HepG2 (cell line): ENCODE measurements around the gene FGFR2. TPM values are rescaled to one million over a fixed set of nuclear protein-coding genes. Genes with fewer than 3 reads are reported as not detected.

Experiments
- ATAC-seq: fragments of 200-7000 bp; cut with Tn5 transposase; 3 replicates; pipeline ENCODE4 v1.9.1; 2020; ENCODE audit warnings: mild to moderate bottlenecking, moderate library complexity
- BruUV-seq: library from RNA; stranded (reverse); fragments of 400-500 nt; replicated peaks from 2 replicates; lab custom pipeline; 2021; lab: Mats Ljungman, UMichigan
- CTCF ChIA-PET: fragments of 300-600 bp; formaldehyde crosslinking; extraction: SDS; loops from one replicate; lab custom pipeline; 2021; ENCODE audit warnings: low total read pairs, inconsistent platforms, low intra/inter-chr PET ratio; lab: Yijun Ruan, JAX
- POLR2A ChIA-PET: fragments of 350-600 bp; sonication (Branson Sonifier 250); formaldehyde crosslinking; loops from one replicate; lab custom pipeline; 2020; ENCODE audit warnings: antibody characterized with exemption, inconsistent platforms; lab: Yijun Ruan, JAX
- DNase-seq: peaks from one replicate; pipeline ENCODE4 v3.0.0-alpha.2; 2015; ENCODE audit warnings: low spot score
- FAIRE-seq: peaks from 3 replicates; lab custom pipeline; 2011; peaks lifted over from hg19 to GRCh38; lab: Jason Lieb, UNC
- H2AFZ ChIP-seq: one replicate; pipeline ENCODE4 v1.6.1; 2011; ENCODE audit warnings: low read length, inconsistent platforms
- H3K27ac ChIP-seq: fragments of 300-600 bp; 3 replicates; pipeline ENCODE4 v1.8.0; 2011; ENCODE audit warnings: mixed run types, mild to moderate bottlenecking, mixed read lengths, low read length, inconsistent platforms; ENCODE audit not compliant: insufficient read depth; ENCODE audit errors: extremely low read length
- H3K27me3 ChIP-seq, 2 experiments: fragments of 200-600 bp in 1 of 2; 2 replicates in 1 of 2; 3 replicates in 1 of 2; pipeline versions ENCODE4 v1.6.0 to v1.8.0; 2011; ENCODE audit warnings: low read length in 2 of 2, mild to moderate bottlenecking in 2 of 2, moderate library complexity in 2 of 2, inconsistent platforms in 1 of 2; ENCODE audit not compliant: insufficient read depth in 2 of 2, control insufficient read depth in 1 of 2
- H3K36me3 ChIP-seq, 2 experiments: fragments of 200-600 bp in 1 of 2; replicated peaks in 1 of 2; 2 replicates in 1 of 2; 3 replicates in 1 of 2; pipeline versions ENCODE4 v1.5.1 to v1.8.0; 2011; ENCODE audit warnings: low read length in 2 of 2, inconsistent platforms in 1 of 2; ENCODE audit not compliant: insufficient read depth in 2 of 2, control insufficient read depth in 1 of 2
- H3K4me1 ChIP-seq: 2 replicates; pipeline ENCODE4 v1.5.1; 2012; ENCODE audit warnings: low read length, inconsistent platforms; ENCODE audit not compliant: insufficient read depth
- H3K4me2 ChIP-seq: 2 replicates; pipeline ENCODE4 v1.6.0; 2011; ENCODE audit warnings: low read depth, low read length, inconsistent platforms
- H3K4me3 ChIP-seq, 3 experiments: fragments of 200-600 bp in 1 of 3; sonication (generic), shearing (Covaris generic) in 1 of 3; replicated peaks in 1 of 3; 2 replicates each; pipeline ENCODE4 v1.5.1; 2011 to 2016; ENCODE audit warnings: low read length in 3 of 3, inconsistent platforms in 2 of 3, low read depth in 2 of 3, mild to moderate bottlenecking in 2 of 3, control low read depth in 1 of 3, mixed read lengths in 1 of 3; ENCODE audit not compliant: insufficient read depth in 1 of 3
- H3K79me2 ChIP-seq: one replicate; pipeline ENCODE4 v1.6.1; 2011; ENCODE audit warnings: low read length, inconsistent platforms; ENCODE audit not compliant: insufficient read depth
- H3K9ac ChIP-seq: 2 replicates; pipeline ENCODE4 v1.6.0; 2011; ENCODE audit warnings: mild to moderate bottlenecking, low read depth, low read length, inconsistent platforms; ENCODE audit not compliant: insufficient read depth
- H3K9me3 ChIP-seq: 2 replicates; pipeline ENCODE4 v1.5.1; 2012; ENCODE audit warnings: mild to moderate bottlenecking, low read length
- H4K20me1 ChIP-seq: 2 replicates; pipeline ENCODE4 v1.6.0; 2011; ENCODE audit warnings: inconsistent platforms, mild to moderate bottlenecking, low read length, moderate library complexity; ENCODE audit not compliant: insufficient read depth
- AHR ChIP-seq: IDR thresholded peaks from 2 replicates; pipeline ENCODE4 v1.6.1; 2018; ENCODE audit warnings: missing genetic modification reagents, missing compliant biosample characterization
- ATF7 ChIP-seq, 2 experiments: fragments of 450-650 bp in 1 of 2; sonication (generic) in 1 of 2; formaldehyde crosslinking in 1 of 2; IDR thresholded peaks; 2 replicates each; pipeline versions ENCODE4 v1.4.0 to v1.6.1; 2016 to 2020; ENCODE audit warnings: antibody characterized with exemption in 1 of 2, mild to moderate bottlenecking in 1 of 2, missing genetic modification reagents in 1 of 2
- HNF4A ChIP-seq: sonication (generic); formaldehyde crosslinking; IDR thresholded peaks from 2 replicates; pipeline ENCODE4 v1.4.0; 2020; ENCODE audit warnings: missing genetic modification reagents
- IRF2 ChIP-seq: IDR thresholded peaks from 2 replicates; pipeline ENCODE4 v1.6.1; 2018; ENCODE audit warnings: missing genetic modification reagents, missing compliant biosample characterization
- NAIF1 ChIP-seq: sonication (generic); formaldehyde crosslinking; IDR thresholded peaks from 2 replicates; pipeline ENCODE4 v1.5.0; 2020; ENCODE audit warnings: mild to moderate bottlenecking, missing genetic modification reagents, borderline replicate concordance
- NKX3-1 ChIP-seq: sonication (generic); formaldehyde crosslinking; IDR thresholded peaks from 2 replicates; pipeline ENCODE4 v1.5.0; 2020; ENCODE audit warnings: missing genetic modification reagents
- PHF21A ChIP-seq: sonication (generic); formaldehyde crosslinking; IDR thresholded peaks from 2 replicates; pipeline ENCODE4 v1.5.0; 2020; ENCODE audit warnings: mild to moderate bottlenecking, missing genetic modification reagents
- RFXANK ChIP-seq: IDR thresholded peaks from 2 replicates; pipeline ENCODE4 v1.6.1; 2016
- SP1 ChIP-seq, 2 experiments: fragments of 450-650 bp in 1 of 2; sonication (generic) in 1 of 2; formaldehyde crosslinking in 1 of 2; IDR thresholded peaks; 2 replicates each; pipeline versions ENCODE4 v1.4.0 to v1.6.1; 2016 to 2020; ENCODE audit warnings: missing genetic modification reagents in 1 of 2
- STAG1 ChIP-seq: sonication (generic); formaldehyde crosslinking; IDR thresholded peaks from 2 replicates; pipeline ENCODE4 v1.4.0; 2020; ENCODE audit warnings: missing genetic modification reagents
- WIZ ChIP-seq: sonication (generic); formaldehyde crosslinking; IDR thresholded peaks from 2 replicates; pipeline ENCODE4 v1.5.1; 2020; ENCODE audit warnings: mild to moderate bottlenecking, missing genetic modification reagents
- ZBTB42 ChIP-seq: sonication (generic); formaldehyde crosslinking; IDR thresholded peaks from 2 replicates; pipeline ENCODE4 v1.5.0; 2020; ENCODE audit warnings: mild to moderate bottlenecking, missing genetic modification reagents
- ZNF563 ChIP-seq: sonication (generic); formaldehyde crosslinking; IDR thresholded peaks from 2 replicates; pipeline ENCODE4 v1.8.0; 2022; ENCODE audit warnings: mild to moderate bottlenecking, moderate library complexity, missing genetic modification reagents
- ZNF574 ChIP-seq: sonication (generic); formaldehyde crosslinking; IDR thresholded peaks from 2 replicates; pipeline ENCODE4 v1.4.0; 2020; ENCODE audit warnings: missing genetic modification reagents
- ZNF737 ChIP-seq: sonication (generic); formaldehyde crosslinking; IDR thresholded peaks from 2 replicates; pipeline ENCODE4 v1.5.0; 2020; ENCODE audit warnings: missing genetic modification reagents, mild to moderate bottlenecking, borderline replicate concordance
- WGBS: methylation state at CpG from one replicate; pipeline ENCODE4 v1.1.6; 2017; ENCODE audit warnings: low lambda C conversion rate; 5-methylcytosine and 5-hydroxymethylcytosine counted together
- in situ Hi-C: cut with HindIII; loops from 2 replicates; pipeline ENCODE4 v1.10.0; 2017; ENCODE audit warnings: low pct_unique_long_range_greater_than_20kb; ENCODE audit not compliant: extremely low pct_ligation_motif_present
- intact Hi-C: fragments of 100-400 bp; cut with micrococcal nuclease; formaldehyde crosslinking; loops from one replicate; pipeline ENCODE4 v1.10.0; 2022; ENCODE audit not compliant: unreplicated experiment
- polyA plus RNA-seq, 8 experiments: library from polyadenylated mRNA; depleted of rRNA in 3 of 8; stranded (reverse) in 7 of 8; unstranded in 1 of 8; fragments of >200 nt; fragmentation: Illumina TruSeq in 4 of 8; extraction: Trizol in 4 of 8; gene quantifications; 2 replicates each; pipeline versions ENCODE4 v1.2.1 to v1.2.3, GENCODE V29; 2011 to 2016; ENCODE audit warnings: low read depth in 4 of 8, missing spikeins in 1 of 8, mixed read lengths in 1 of 8; ENCODE audit not compliant: insufficient read depth in 1 of 8
- total RNA-seq, 5 experiments: library from RNA; depleted of rRNA; stranded (reverse); fragments of >200 nt; fragmentation: Illumina TruSeq; extraction: Trizol; gene quantifications; 2 replicates each; pipeline ENCODE4 v1.2.3, GENCODE V29; 2016; ENCODE audit warnings: low read depth in 1 of 5
- TF ChIP-seq, protein P1 (sequence below): sonication (generic); formaldehyde crosslinking; IDR thresholded peaks from 2 replicates; pipeline ENCODE4 v1.5.0; 2020; ENCODE audit warnings: mild to moderate bottlenecking, missing genetic modification reagents, borderline replicate concordance

The FGFR2 gene
- total and polyA plus RNA-seq, 2 of the 13 experiments (the other 11 are each of a cell fraction or from before 2014, with no cell fraction given): 1.6 to 2.6 TPM

DNA sequence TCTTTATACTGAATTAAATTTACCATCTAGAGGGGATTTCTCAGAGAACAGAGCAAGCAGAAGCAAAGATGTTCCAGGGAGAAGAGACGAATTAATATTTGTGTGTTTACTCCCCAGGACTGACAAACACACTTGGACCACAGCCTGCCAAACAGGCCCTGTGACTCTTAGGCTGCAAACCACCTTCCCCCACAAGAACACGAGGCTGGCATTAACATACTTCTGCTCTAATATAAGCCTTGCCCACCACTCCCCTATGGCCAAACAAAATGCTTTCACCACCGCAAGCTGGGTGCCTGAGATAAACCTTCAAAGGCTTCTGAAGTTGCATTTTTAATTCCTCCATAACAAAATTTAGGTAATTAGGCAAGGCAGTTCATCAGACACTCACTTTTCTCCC is 88.4 kb downstream of the FGFR2 start:
- DNase-seq (no peak), FAIRE-seq (no peak), ATAC-seq (no peak)
- ChIA-PET POLR2A (no interaction called here), CTCF (no interaction called here)
- H3K9me3 ChIP-seq: no peaks in the 10 kb centered on the region
- no peak overlapping the region for H3K4me3 ChIP-seq
- no peak overlapping the region for H2AFZ ChIP-seq
- H3K79me2 ChIP-seq: no peaks in the 10 kb centered on the region
- H3K4me1 ChIP-seq: peaks cover 9% of the 10 kb centered on the region; the same call in 1 of the 2 replicates
- H3K9ac ChIP-seq: no peak overlapping the region
- H4K20me1 ChIP-seq: no peaks in the 10 kb centered on the region
- H3K4me2 ChIP-seq: no peak overlapping the region
- H3K36me3 ChIP-seq: peaks cover 0 to 3% of the 10 kb centered on the region in 2 experiments; a peak in 2 of 5 replicates
- no TSS peak for BruUV-seq
- in situ Hi-C loops (no loop called here), intact Hi-C loops (no loop called here)
- H3K27me3 ChIP-seq: no peaks in the 10 kb centered on the region
- H3K27ac ChIP-seq: no peak overlapping the region
- 96% methylated on average over 3 of the region's 3 CpGs for WGBS
- TF ChIP-seq, protein P1, sequence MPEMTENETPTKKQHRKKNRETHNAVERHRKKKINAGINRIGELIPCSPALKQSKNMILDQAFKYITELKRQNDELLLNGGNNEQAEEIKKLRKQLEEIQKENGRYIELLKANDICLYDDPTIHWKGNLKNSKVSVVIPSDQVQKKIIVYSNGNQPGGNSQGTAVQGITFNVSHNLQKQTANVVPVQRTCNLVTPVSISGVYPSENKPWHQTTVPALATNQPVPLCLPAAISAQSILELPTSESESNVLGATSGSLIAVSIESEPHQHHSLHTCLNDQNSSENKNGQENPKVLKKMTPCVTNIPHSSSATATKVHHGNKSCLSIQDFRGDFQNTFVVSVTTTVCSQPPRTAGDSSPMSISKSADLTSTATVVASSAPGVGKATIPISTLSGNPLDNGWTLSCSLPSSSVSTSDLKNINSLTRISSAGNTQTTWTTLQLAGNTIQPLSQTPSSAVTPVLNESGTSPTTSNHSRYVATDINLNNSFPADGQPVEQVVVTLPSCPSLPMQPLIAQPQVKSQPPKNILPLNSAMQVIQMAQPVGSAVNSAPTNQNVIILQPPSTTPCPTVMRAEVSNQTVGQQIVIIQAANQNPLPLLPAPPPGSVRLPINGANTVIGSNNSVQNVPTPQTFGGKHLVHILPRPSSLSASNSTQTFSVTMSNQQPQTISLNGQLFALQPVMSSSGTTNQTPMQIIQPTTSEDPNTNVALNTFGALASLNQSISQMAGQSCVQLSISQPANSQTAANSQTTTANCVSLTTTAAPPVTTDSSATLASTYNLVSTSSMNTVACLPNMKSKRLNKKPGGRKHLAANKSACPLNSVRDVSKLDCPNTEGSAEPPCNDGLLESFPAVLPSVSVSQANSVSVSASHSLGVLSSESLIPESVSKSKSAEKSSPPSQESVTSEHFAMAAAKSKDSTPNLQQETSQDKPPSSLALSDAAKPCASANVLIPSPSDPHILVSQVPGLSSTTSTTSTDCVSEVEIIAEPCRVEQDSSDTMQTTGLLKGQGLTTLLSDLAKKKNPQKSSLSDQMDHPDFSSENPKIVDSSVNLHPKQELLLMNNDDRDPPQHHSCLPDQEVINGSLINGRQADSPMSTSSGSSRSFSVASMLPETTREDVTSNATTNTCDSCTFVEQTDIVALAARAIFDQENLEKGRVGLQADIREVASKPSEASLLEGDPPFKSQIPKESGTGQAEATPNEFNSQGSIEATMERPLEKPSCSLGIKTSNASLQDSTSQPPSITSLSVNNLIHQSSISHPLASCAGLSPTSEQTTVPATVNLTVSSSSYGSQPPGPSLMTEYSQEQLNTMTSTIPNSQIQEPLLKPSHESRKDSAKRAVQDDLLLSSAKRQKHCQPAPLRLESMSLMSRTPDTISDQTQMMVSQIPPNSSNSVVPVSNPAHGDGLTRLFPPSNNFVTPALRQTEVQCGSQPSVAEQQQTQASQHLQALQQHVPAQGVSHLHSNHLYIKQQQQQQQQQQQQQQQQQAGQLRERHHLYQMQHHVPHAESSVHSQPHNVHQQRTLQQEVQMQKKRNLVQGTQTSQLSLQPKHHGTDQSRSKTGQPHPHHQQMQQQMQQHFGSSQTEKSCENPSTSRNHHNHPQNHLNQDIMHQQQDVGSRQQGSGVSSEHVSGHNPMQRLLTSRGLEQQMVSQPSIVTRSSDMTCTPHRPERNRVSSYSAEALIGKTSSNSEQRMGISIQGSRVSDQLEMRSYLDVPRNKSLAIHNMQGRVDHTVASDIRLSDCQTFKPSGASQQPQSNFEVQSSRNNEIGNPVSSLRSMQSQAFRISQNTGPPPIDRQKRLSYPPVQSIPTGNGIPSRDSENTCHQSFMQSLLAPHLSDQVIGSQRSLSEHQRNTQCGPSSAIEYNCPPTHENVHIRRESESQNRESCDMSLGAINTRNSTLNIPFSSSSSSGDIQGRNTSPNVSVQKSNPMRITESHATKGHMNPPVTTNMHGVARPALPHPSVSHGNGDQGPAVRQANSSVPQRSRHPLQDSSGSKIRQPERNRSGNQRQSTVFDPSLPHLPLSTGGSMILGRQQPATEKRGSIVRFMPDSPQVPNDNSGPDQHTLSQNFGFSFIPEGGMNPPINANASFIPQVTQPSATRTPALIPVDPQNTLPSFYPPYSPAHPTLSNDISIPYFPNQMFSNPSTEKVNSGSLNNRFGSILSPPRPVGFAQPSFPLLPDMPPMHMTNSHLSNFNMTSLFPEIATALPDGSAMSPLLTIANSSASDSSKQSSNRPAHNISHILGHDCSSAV (CRISPR knock-in tag): no peak
- TF ChIP-seq ZNF737 (CRISPR knock-in tag) (no peak), ZBTB42 (CRISPR knock-in tag) (no peak), NKX3-1 (CRISPR knock-in tag) (no peak), ZNF563 (no peak), RFXANK (CRISPR knock-in tag) (no peak), NAIF1 (CRISPR knock-in tag) (no peak), ATF7 (IDR thresholded peaks at IDR 0.05) (no peak), ATF7 (CRISPR knock-in tag; IDR thresholded peaks at IDR 0.05) (no peak), SP1 (IDR thresholded peaks at IDR 0.05) (no peak), SP1 (CRISPR knock-in tag; IDR thresholded peaks at IDR 0.05) (no peak), PHF21A (no peak), ZNF574 (no peak), WIZ (CRISPR knock-in tag) (no peak), AHR (CRISPR knock-in tag) (no peak), IRF2 (CRISPR knock-in tag) (no peak), HNF4A (CRISPR knock-in tag) (no peak), STAG1 (CRISPR knock-in tag) (no peak)
